ENCODE data around the gene TMA7. TPM values are rescaled to one million over a fixed set of nuclear protein-coding genes. Genes with fewer than 3 reads are reported as not detected.
A peak's percentile ranks its signal among the peaks of the same experiment; 100 is the strongest.

Gene TMA7
- total and polyA plus RNA-seq, 2 of the 13 experiments (the other 11 are each of a cell fraction or from before 2014, with no cell fraction given) = 100 to 486 TPM

DNA sequence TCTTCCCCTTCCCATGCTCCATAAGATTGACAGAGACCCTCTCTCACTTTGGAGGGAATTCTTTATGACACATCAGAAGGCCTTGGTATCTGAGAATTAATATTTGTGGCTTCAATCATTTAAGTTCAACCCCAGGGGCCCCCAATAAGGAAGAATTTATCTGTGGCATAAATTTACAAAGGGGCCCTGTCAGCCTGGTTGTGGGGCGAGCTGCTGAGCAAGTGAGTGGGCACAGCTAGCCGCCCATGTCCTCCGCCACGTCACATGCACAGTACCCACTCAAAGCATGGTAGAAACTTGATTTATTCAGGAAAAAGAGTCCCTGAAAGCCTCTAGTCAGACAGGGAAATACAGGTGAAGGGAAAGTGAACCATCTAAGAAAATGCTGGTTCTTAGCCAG lies 23.5 kb upstream of the TMA7 start:
- POLR2A ChIA-PET = interaction anchor here (11.1 kb wide), 1 partner anchor 14 kb away, joined by 130 read pairs; the partner anchor contains the start of gene PLXNB1
- TF ChIP-seq CEBPB (IDR thresholded peaks at IDR 0.05; ENCODE audit: borderline replicate concordance, low read depth, low read length) (no peak), ZNF768 (CRISPR knock-in tag; IDR thresholded peaks at IDR 0.05) (no peak), RFXAP (CRISPR knock-in tag; IDR thresholded peaks at IDR 0.05; ENCODE audit: borderline replicate concordance) (no peak), SMYD3 (CRISPR knock-in tag; IDR thresholded peaks at IDR 0.05) (no peak), MYNN (CRISPR knock-in tag; IDR thresholded peaks at IDR 0.05; ENCODE audit: low read depth) (no peak), ZNF672 (CRISPR knock-in tag; IDR thresholded peaks at IDR 0.05) (no peak), ZBTB7A (CRISPR knock-in tag; IDR thresholded peaks at IDR 0.05) (no peak), ZNF678 (CRISPR knock-in tag; IDR thresholded peaks at IDR 0.05) (no peak), ZNF616 (CRISPR knock-in tag; IDR thresholded peaks at IDR 0.05; ENCODE audit: low read depth) (no peak), ZNF468 (CRISPR knock-in tag; IDR thresholded peaks at IDR 0.05) (no peak), MEIS1 (CRISPR knock-in tag; IDR thresholded peaks at IDR 0.05; ENCODE audit: borderline replicate concordance) (no peak), MIER2 (CRISPR knock-in tag; IDR thresholded peaks at IDR 0.05) (no peak), YEATS2 (CRISPR knock-in tag; IDR thresholded peaks at IDR 0.05; ENCODE audit: borderline replicate concordance) (no peak)
- TF ChIP-seq, protein P1, sequence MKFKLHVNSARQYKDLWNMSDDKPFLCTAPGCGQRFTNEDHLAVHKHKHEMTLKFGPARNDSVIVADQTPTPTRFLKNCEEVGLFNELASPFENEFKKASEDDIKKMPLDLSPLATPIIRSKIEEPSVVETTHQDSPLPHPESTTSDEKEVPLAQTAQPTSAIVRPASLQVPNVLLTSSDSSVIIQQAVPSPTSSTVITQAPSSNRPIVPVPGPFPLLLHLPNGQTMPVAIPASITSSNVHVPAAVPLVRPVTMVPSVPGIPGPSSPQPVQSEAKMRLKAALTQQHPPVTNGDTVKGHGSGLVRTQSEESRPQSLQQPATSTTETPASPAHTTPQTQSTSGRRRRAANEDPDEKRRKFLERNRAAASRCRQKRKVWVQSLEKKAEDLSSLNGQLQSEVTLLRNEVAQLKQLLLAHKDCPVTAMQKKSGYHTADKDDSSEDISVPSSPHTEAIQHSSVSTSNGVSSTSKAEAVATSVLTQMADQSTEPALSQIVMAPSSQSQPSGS (CRISPR knock-in tag; IDR thresholded peaks at IDR 0.05) = no peak
- TF ChIP-seq, protein P2, sequence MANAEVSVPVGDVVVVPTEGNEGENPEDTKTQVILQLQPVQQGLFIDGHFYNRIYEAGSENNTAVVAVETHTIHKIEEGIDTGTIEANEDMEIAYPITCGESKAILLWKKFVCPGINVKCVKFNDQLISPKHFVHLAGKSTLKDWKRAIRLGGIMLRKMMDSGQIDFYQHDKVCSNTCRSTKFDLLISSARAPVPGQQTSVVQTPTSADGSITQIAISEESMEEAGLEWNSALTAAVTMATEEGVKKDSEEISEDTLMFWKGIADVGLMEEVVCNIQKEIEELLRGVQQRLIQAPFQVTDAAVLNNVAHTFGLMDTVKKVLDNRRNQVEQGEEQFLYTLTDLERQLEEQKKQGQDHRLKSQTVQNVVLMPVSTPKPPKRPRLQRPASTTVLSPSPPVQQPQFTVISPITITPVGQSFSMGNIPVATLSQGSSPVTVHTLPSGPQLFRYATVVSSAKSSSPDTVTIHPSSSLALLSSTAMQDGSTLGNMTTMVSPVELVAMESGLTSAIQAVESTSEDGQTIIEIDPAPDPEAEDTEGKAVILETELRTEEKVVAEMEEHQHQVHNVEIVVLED (CRISPR knock-in tag; IDR thresholded peaks at IDR 0.05; ENCODE audit: borderline replicate concordance) = no peak
- TF ChIP-seq, protein P3, sequence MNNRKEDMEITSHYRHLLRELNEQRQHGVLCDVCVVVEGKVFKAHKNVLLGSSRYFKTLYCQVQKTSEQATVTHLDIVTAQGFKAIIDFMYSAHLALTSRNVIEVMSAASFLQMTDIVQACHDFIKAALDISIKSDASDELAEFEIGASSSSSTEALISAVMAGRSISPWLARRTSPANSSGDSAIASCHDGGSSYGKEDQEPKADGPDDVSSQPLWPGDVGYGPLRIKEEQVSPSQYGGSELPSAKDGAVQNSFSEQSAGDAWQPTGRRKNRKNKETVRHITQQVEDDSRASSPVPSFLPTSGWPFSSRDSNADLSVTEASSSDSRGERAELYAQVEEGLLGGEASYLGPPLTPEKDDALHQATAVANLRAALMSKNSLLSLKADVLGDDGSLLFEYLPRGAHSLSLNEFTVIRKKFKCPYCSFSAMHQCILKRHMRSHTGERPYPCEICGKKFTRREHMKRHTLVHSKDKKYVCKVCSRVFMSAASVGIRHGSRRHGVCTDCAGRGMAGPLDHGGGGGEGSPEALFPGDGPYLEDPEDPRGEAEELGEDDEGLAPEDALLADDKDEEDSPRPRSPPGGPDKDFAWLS (CRISPR knock-in tag; IDR thresholded peaks at IDR 0.05; ENCODE audit: borderline replicate concordance) = no peak
- TF ChIP-seq, protein P4, sequence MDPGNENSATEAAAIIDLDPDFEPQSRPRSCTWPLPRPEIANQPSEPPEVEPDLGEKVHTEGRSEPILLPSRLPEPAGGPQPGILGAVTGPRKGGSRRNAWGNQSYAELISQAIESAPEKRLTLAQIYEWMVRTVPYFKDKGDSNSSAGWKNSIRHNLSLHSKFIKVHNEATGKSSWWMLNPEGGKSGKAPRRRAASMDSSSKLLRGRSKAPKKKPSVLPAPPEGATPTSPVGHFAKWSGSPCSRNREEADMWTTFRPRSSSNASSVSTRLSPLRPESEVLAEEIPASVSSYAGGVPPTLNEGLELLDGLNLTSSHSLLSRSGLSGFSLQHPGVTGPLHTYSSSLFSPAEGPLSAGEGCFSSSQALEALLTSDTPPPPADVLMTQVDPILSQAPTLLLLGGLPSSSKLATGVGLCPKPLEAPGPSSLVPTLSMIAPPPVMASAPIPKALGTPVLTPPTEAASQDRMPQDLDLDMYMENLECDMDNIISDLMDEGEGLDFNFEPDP (CRISPR knock-in tag; conservative IDR thresholded peaks at IDR 0.05) = no peak
- TF ChIP-seq, protein P5, sequence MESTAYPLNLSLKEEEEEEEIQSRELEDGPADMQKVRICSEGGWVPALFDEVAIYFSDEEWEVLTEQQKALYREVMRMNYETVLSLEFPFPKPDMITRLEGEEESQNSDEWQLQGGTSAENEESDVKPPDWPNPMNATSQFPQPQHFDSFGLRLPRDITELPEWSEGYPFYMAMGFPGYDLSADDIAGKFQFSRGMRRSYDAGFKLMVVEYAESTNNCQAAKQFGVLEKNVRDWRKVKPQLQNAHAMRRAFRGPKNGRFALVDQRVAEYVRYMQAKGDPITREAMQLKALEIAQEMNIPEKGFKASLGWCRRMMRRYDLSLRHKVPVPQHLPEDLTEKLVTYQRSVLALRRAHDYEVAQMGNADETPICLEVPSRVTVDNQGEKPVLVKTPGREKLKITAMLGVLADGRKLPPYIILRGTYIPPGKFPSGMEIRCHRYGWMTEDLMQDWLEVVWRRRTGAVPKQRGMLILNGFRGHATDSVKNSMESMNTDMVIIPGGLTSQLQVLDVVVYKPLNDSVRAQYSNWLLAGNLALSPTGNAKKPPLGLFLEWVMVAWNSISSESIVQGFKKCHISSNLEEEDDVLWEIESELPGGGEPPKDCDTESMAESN (CRISPR knock-in tag; conservative IDR thresholded peaks at IDR 0.05) = no peak

More for the DNA sequence above, 23.5 kb upstream of the TMA7 start:
- Histone ChIP-seq H2AFZ (ENCODE audit: low read length) (no peak overlapping the region), H4K20me1 (ENCODE audit: insufficient read depth, low read length) (peaks cover 25% of the 10 kb centered on the region; the same call in 1 of the 2 replicates), H3K27me3 (ENCODE audit: control insufficient read depth in 1 of 2, insufficient read depth in 2 of 2, low read length in 2 of 2) (no peaks in the 10 kb centered on the region), H3K9me3 (ENCODE audit: low read length) (no peaks in the 10 kb centered on the region), H3K27ac (ENCODE audit: extremely low read length, insufficient read depth, low read length) (no peak overlapping the region), H3K36me3 (replicated peaks in 1 of 2; ENCODE audit: control insufficient read depth in 1 of 2, insufficient read depth in 2 of 2, low read length in 2 of 2) (peaks cover 81 to 99% of the 10 kb centered on the region in 2 experiments), H3K9ac (ENCODE audit: insufficient read depth, low read depth, low read length) (no peak overlapping the region), H3K4me3 (replicated peaks in 1 of 3; ENCODE audit: insufficient read depth in 1 of 3, low read depth in 2 of 3, low read length in 3 of 3) (no peak overlapping the region), H3K4me2 (ENCODE audit: low read depth, low read length) (no peak overlapping the region), H3K79me2 (ENCODE audit: insufficient read depth, low read length) (peaks cover 3% of the 10 kb centered on the region), H3K4me1 (ENCODE audit: insufficient read depth, low read length) (no peaks in the 10 kb centered on the region)
- DNase-seq (ENCODE audit: low spot score) = no peak
- in situ Hi-C loops (cut with HindIII; ENCODE audit: extremely low pct_ligation_motif_present, low pct_unique_long_range_greater_than_20kb) (no loop called here), intact Hi-C loops (cut with micrococcal nuclease; ENCODE audit: unreplicated experiment) (no loop called here)
- 97% methylated on average over 4 of the region's 4 CpGs for WGBS (ENCODE audit: low lambda C conversion rate)
- no peak for ATAC-seq
- CTCF ChIA-PET (ENCODE audit: low intra/inter-chr PET ratio, low total read pairs) = interaction anchor here (0.9 to 4.1 kb wide), 2 partner anchors 18 to 19 kb away, joined by 3 to 25 read pairs; no protein-coding TSS in a partner anchor
- FAIRE-seq = no peak
- BruUV-seq (replicated peaks) = TSS peak; percentile 13
